Body of pancreas (tissue), 4 donors: Measurements from ENCODE around the gene IGFALS. TPM values are rescaled to one million over a fixed set of nuclear protein-coding genes. Genes with fewer than 3 reads are reported as not detected.
A peak's percentile ranks its signal among the peaks of the same experiment; 100 is the strongest.

Experiments
- ATAC-seq: fragments of 150-250 bp; one replicate; pipeline ENCODE4 v1.9.1; 2016
- DNase-seq, 4 donors: peaks; one replicate each; pipeline ENCODE4 v3.0.0-alpha.2; 2019
- H3K27ac ChIP-seq, 4 donors: fragments of 200-600 bp; sonication (generic); 1 replicate in 3 of 4; 2 replicates in 1 of 4; pipeline versions ENCODE4 v1.5.1 to v1.6.1; 2016 to 2019; ENCODE audit warnings: mild to moderate bottlenecking in 1 of 4, mixed read lengths in 1 of 4, moderate library complexity in 1 of 4
- H3K27me3 ChIP-seq, 2 donors: fragments of 200-600 bp; sonication (generic); one replicate each; pipeline ENCODE4 v1.6.0; 2016; ENCODE audit warnings: mild to moderate bottlenecking in 1 of 2
- H3K36me3 ChIP-seq, 2 donors: fragments of 200-600 bp; sonication (generic); replicated peaks in 1 of 2; 2 replicates each; pipeline ENCODE4 v1.5.1; 2016; ENCODE audit warnings: low read depth in 2 of 2; ENCODE audit not compliant: insufficient read depth in 1 of 2
- H3K4me1 ChIP-seq: fragments of 200-600 bp; sonication (generic); one replicate; pipeline ENCODE4 v1.6.0; 2016
- H3K4me3 ChIP-seq, 2 donors: fragments of 200-600 bp; sonication (generic); 1 replicate in 1 of 2; 2 replicates in 1 of 2; pipeline ENCODE4 v1.5.1; 2016 to 2019
- H3K9me3 ChIP-seq, 3 donors: fragments of 200-600 bp; sonication (generic); 1 replicate in 2 of 3; 2 replicates in 1 of 3; pipeline ENCODE4 v1.5.1; 2016
- POLR2A ChIP-seq, 3 donors: fragments of 450-650 bp; IDR thresholded peaks; one replicate each; pipeline ENCODE4 v1.6.1; 2016; ENCODE audit warnings: antibody characterized with exemption in 3 of 3, mild to moderate bottlenecking in 2 of 3
- WGBS, 2 donors: methylation state at CpG; one replicate each; pipeline ENCODE4 v1.1.5; 2017; 5-methylcytosine and 5-hydroxymethylcytosine counted together
- intact Hi-C: fragments of 100-400 bp; cut with DNase I; formaldehyde crosslinking; loops from one replicate; pipeline ENCODE4 v1.15.1; 2023
- total RNA-seq, 2 donors: library from RNA; depleted of rRNA; stranded (reverse); fragments of >200 nt; gene quantifications; one replicate each; pipeline ENCODE4 v1.1.0, GENCODE V29; 2016
- TF ChIP-seq, protein P1 (sequence below), 7 experiments: fragments of 450-650 bp in 4 of 7; fragments of 200-600 bp in 3 of 7; sonication (generic) in 3 of 7; IDR thresholded peaks; one replicate each; pipeline ENCODE4 v1.5.1; 2016 to 2019; ENCODE audit warnings: antibody characterized with exemption in 7 of 7

The IGFALS gene
- total RNA-seq, 2 donors from 2014 or later, result 5.2 to 9.2 TPM

GRCh38 chr16:1781254-1781653 lies 12.3 kb downstream of the IGFALS start:
- Histone ChIP-seq H3K4me3 (peak overlapping the region; percentile 57 to 77), H3K9me3 (no peaks in the 10 kb centered on the region), H3K36me3 (peaks cover 8 to 9% of the 10 kb centered on the region in 2 donors), H3K27me3 (no peaks in the 10 kb centered on the region), H3K4me1 (peaks cover 54% of the 10 kb centered on the region), H3K27ac (peak overlapping the region; percentile 84 to 95 (median 94))
- WGBS, 2 donors, result 48 to 57% methylated on average over 4 to 20 of the region's 20 CpGs
- intact Hi-C loops, result no loop called here
- no peak for ATAC-seq
- no peak for TF ChIP-seq POLR2A (IDR thresholded peaks at IDR 0.05)
- TF ChIP-seq, protein P1, sequence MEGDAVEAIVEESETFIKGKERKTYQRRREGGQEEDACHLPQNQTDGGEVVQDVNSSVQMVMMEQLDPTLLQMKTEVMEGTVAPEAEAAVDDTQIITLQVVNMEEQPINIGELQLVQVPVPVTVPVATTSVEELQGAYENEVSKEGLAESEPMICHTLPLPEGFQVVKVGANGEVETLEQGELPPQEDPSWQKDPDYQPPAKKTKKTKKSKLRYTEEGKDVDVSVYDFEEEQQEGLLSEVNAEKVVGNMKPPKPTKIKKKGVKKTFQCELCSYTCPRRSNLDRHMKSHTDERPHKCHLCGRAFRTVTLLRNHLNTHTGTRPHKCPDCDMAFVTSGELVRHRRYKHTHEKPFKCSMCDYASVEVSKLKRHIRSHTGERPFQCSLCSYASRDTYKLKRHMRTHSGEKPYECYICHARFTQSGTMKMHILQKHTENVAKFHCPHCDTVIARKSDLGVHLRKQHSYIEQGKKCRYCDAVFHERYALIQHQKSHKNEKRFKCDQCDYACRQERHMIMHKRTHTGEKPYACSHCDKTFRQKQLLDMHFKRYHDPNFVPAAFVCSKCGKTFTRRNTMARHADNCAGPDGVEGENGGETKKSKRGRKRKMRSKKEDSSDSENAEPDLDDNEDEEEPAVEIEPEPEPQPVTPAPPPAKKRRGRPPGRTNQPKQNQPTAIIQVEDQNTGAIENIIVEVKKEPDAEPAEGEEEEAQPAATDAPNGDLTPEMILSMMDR (IDR thresholded peaks at IDR 0.05), result no peak
- DNase-seq, result peak in 1 of 4 donors; percentile 12

GRCh38 chr16:1780677-1781072 lies 12.8 kb downstream of the IGFALS start:
- H3K36me3 ChIP-seq, result peaks cover 8 to 9% of the 10 kb centered on the region in 2 donors
- peak overlapping the region in 1 of 4 donors; percentile 94 for H3K27ac ChIP-seq
- TF ChIP-seq, protein P1 (IDR thresholded peaks at IDR 0.05), result no peak
- no peak for TF ChIP-seq POLR2A (IDR thresholded peaks at IDR 0.05)
- H3K4me1 ChIP-seq, result peaks cover 52% of the 10 kb centered on the region
- no peaks in the 10 kb centered on the region for H3K9me3 ChIP-seq
- WGBS, 2 donors, result 61 to 62% methylated on average over 5 to 6 of the region's 6 CpGs
- ATAC-seq, result no peak
- H3K27me3 ChIP-seq, result no peaks in the 10 kb centered on the region
- DNase-seq, result peak in 1 of 4 donors; percentile 8
- intact Hi-C loops, result no loop called here
- no peak overlapping the region for H3K4me3 ChIP-seq

- 75 to 77% methylated on average over 3 to 27 of the region's 27 CpGs for WGBS, 2 donors
- ATAC-seq, result no peak
- peak in 1 of 4 donors; percentile 14 for DNase-seq
Observed at GRCh38 chr16:1779741-1780676, 13.5 kb downstream of the IGFALS start.

GRCh38 chr16:1779234-1779701 lies 14.2 kb downstream of the IGFALS start:
- 80% methylated on average over 6 to 8 of the region's 8 CpGs for WGBS, 2 donors
- intact Hi-C loops, result no loop called here
- no peak overlapping the region for H3K4me3 ChIP-seq
- no peaks in the 10 kb centered on the region for H3K27me3 ChIP-seq
- peaks cover 8 to 9% of the 10 kb centered on the region in 2 donors for H3K36me3 ChIP-seq
- H3K4me1 ChIP-seq, result peaks cover 49% of the 10 kb centered on the region
- ATAC-seq (no peak), DNase-seq (peak in 1 of 4 donors; percentile 7)
- H3K27ac ChIP-seq, result peak overlapping the region in 1 of 4 donors; percentile 3
- H3K9me3 ChIP-seq, result no peaks in the 10 kb centered on the region
- TF ChIP-seq, protein P1 (IDR thresholded peaks at IDR 0.05), result no peak
- no peak for TF ChIP-seq POLR2A (IDR thresholded peaks at IDR 0.05)

More at GRCh38 chr16:1779741-1780676, 13.5 kb downstream of the IGFALS start:
- no peaks in the 10 kb centered on the region for H3K27me3 ChIP-seq
- H3K4me3 ChIP-seq, result no peak overlapping the region
- peak in 2 of 3 donors; percentile 13 to 14 for TF ChIP-seq POLR2A (IDR thresholded peaks at IDR 0.05)
- TF ChIP-seq, protein P1 (IDR thresholded peaks at IDR 0.05), result no peak
- intact Hi-C loops, result no loop called here
- H3K4me1 ChIP-seq, result peaks cover 49% of the 10 kb centered on the region
- no peaks in the 10 kb centered on the region for H3K9me3 ChIP-seq
- H3K36me3 ChIP-seq, result peaks cover 8 to 9% of the 10 kb centered on the region in 2 donors
- H3K27ac ChIP-seq, result peak overlapping the region in 2 of 4 donors; percentile 10 to 94
